ENCODE results near the gene SPATA3.
"Not testable (repeated sequence)": the region's sequence is repeated elsewhere in the genome, so short reads cannot be mapped to it uniquely, and the experiment has no call there.

Gene SPATA3

DNA sequence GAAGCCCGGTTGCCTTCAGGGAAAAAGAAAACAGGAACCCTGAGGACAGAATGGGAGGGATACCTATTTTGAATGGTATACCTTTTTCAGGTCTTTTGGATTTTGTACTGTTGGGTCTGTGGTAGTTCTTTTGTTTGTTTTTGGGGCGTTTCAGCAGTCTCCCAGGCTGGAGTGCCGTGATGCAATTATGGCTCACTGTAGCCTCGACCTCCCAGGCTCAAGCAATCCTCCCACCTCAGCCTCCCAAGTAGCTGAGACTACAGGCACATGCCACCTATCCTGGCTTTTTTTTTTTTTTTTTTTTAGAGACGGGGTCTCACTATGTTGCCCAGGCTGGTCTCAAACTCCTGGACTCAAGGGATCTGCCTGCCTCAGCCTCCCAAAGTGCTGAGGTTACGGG, 27.6 kb upstream of the SPATA3 start:
- not testable (repeated sequence) for DNase-seq (ENCODE audit: low read depth in 2 of 2)

DNA sequence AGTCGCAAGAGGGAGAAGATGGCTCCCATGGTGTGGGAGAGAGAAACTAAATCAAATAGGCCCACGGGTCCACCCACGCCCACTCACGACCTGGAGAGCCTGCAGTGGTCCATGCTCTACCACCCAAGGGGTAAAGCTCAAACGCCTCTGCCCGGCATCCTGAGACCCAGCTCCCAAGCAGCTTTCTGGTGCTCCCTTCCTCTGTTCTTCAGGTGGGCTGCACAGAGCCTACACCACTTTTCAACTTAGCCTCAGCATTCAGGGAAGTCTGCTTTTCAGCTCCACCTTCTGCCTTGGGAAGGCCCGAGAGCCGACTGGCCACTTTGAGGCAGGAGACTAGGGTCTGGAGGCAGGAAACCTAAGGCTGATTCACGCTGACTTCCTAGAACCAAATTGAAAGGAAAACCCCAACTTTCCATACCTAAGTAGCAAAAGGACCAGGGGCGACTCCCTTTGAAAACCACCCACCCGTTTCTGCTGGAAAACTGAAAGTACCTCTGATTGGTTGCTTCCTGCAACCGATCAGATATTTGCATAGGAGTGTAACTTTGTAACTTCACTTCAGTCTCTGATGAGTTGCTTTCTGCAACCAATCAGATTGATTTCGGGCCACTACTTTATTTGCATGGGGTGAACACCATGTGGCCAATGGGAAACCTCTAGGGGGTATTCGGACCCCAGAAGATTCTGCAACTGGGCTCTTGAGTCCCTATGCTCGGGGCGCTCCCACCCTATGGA, 26.8 kb upstream of the SPATA3 start:
- DNase-seq (ENCODE audit: low read depth in 2 of 2), result no peak

DNA sequence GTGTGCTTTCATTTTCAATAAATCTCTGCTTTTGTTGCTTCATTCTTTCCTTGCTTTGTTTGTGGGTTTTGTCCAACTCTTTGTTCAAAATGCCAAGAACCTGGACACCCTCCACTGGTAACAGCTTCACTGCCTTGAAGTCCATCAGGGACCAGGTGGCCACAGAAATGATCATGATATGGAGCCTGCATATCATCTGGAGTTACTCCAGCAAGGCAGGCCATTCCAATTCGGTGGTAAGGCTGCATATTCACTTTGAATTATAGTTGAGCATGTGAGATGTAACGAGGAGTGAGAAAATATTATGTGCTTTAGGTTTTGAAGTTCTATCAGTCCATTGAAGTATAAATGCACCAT, 26.3 kb upstream of the SPATA3 start:
- no peak for DNase-seq (ENCODE audit: low read depth in 2 of 2)

DNA sequence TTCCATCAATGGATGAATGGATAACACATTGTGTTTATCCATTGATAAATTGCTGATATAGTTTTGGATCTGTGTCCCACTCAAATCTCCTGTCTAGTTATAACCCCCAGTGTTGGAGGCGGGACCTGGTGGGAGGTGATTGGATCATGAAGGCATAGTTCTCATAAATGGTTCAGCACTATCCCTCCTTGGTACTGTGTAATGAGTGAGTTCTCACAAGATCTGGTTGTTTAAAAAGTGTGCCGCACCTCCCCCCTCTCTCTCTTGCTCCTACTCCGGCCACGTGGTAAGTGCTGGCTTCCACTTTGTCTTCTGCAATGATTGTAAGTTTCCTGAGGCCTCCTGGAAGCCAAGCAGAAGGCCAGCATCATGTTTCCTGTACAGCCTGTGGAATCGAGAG, 23.9 kb upstream of the SPATA3 start:
- DNase-seq (ENCODE audit: low read depth in 2 of 2), result no peak

DNA sequence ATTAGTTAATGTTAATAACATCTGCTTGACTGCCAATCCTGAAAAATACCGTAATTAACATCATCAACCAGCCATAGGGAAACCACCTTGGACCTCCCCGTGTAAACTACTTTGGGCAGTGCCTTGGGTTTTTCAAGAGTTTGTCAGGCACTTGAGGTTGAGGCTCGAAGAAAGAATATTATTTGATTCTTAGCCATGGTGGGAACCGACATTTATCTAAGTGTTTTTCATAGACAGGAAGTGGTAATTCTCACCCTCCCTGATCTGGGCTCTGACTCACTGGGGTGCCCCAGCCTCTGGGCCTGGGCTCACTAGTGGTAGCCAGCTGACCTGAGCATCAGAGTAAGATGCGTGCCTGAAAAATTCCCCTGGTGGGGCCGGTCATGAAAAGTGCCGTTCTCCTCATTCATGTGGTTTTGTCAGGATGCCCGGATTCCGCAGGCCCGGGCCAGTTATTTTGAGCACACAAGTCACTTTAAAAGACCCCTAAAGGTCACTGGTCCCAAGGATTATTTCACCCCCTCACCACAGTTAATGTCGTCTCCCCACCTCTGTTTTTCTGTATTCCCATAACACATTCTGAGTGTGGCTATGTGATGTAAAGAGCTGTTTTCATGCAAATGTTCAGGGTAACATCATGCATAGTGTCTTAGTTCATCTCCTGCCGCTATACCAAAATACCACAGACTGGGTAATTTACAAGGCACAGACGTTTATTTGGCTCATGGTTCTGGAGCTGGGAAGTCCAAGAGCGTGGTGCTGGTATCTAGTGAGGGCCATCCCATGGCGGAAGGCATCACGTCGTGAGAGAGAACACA, 21.6 kb upstream of the SPATA3 start:
- DNase-seq (ENCODE audit: low read depth in 2 of 2), result peak; percentile 49 to 59

DNA sequence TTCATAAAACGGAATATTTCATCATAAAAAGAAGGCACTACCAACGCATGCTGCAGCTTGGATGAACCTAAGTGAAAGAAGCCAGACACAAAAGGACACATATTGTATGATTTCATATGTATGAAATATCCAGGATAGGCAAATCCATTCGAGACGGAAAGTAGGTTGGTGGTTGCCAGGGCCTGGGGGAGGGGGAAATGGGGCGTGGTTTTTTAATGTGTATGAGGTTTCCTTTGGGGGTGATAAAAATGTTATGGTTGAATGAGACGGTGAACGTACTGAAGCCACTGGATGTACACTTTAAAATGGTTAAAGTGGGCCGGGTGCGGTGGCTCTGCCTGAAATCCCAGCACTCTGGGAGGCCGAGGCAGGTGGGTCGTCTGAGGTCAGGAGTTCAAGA, 20.0 kb upstream of the SPATA3 start:
- no peak for DNase-seq (ENCODE audit: low read depth in 2 of 2)

DNA sequence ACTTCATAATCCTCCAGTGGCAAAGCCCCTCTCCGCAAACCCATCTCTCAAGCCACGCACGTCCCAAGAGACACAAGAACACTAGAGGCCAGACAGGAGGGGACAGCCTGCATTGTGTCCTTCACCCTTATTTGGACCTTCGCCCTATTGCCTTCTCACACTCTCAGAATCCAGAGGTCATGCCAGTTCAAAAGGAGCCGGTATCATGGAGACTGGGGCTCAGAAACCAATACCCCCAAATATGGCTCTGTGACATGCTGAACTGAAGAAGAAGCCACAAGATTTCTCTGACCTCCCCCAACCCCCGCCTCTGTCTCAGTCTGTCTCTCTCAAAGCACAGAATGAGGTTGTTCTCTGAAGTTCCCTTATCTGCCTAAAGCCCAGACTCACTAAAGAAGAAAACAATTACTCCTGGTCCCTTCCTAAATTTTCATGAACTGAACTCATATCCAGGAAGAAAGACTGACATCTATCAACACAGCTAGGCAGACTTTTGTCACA, 19.2 kb upstream of the SPATA3 start:
- no peak for DNase-seq (ENCODE audit: low read depth in 2 of 2)

DNA sequence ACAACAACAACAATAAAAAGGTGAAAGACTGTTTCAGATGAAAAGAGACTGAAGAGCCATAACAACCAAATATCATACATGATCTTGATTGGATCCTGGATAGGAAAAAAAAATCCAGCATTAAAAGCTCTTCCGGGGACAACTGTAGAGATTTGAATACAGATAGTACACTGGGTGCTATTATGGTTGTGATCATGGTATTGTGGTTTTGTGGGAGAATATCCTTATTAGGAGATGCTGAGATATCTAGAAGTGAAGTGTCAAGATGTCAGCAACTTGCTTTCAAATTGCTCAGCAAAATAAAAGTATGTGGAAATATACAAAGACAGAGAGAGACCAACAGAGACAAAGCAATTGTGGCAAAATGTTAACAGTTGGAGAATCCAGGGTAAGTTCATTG, 15.5 kb upstream of the SPATA3 start:
- no peak for DNase-seq (ENCODE audit: low read depth in 2 of 2)

DNA sequence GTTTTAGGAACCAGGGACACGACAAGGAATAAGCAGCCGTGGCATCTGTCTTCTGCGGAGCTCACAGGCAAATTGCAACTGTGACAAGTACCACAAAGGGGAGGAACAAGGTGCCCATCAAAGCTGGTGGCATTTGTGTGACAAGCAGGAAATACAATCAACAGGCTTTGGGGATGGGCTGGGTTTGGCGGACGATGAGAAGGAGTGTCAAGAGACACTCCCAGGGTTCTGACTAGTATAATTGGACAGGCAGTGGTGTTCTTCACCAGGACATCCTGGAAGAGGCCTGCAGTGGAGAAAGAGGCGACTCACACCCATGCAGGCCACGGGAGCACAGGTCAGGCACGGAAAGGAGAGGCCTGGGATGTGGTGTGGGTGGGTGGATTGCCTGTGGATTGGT, 14.2 kb upstream of the SPATA3 start:
- no peak for DNase-seq (ENCODE audit: low read depth in 2 of 2)

DNA sequence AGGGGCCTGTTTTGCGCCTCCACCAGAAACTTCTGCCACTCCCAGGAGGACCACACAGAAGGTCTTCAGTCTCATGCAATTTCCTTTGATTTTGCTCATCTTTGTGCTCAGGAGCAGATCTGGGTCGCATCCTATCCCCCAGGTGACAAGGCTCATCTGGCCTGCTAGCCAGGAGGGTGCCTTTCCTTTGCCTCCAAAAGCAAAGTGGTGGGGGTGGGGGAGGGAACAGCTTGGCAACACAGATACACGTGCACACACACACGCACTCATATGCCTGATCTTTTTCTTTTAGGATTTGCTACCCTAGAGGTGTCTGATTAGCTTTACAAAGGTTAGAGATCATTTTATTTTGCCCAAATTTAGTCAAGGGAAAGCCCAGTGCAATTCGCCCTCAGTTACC, 13.8 kb upstream of the SPATA3 start:
- no peak for DNase-seq (ENCODE audit: low read depth in 2 of 2)

DNA sequence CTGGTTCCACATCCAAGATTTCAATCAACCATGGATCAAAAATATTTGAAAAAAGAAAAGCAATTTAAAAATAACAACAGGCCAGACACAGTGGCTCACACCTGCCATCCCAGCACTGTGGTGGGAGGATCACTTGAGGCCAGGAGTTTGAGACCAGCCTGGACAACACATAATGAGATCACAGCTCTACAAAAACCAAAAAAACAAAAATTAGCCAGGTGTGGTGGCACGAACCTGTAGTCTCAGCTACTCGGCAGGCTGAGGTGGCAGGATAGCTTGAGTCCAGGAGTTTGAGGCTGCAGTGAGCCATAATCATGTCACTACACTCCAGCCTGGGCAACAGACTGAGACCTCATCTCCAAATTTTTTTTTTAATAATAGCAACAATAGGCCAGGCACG, 13.4 kb upstream of the SPATA3 start:
- DNase-seq (ENCODE audit: low read depth in 2 of 2), result no peak

DNA sequence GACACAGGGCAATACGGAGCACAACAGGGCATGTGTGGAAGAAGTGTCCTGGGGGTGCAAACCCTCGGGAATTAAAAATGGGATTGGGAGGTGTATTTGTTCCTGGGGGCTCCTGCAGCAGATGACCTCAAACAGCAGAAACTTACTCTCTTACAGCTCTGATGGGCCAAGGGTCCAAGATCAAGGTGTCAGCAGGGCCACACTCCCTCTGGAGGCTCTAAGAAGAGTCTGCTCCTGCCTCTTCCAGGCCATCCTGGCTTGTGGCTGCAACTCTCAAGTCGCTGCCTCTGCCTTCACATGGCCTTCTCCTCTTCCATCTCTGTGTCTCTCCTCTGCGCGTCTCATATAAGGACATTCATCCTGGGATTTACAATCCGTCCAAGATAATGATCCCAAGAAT, 12.4 kb upstream of the SPATA3 start:
- DNase-seq (ENCODE audit: low read depth in 2 of 2), result no peak

DNA sequence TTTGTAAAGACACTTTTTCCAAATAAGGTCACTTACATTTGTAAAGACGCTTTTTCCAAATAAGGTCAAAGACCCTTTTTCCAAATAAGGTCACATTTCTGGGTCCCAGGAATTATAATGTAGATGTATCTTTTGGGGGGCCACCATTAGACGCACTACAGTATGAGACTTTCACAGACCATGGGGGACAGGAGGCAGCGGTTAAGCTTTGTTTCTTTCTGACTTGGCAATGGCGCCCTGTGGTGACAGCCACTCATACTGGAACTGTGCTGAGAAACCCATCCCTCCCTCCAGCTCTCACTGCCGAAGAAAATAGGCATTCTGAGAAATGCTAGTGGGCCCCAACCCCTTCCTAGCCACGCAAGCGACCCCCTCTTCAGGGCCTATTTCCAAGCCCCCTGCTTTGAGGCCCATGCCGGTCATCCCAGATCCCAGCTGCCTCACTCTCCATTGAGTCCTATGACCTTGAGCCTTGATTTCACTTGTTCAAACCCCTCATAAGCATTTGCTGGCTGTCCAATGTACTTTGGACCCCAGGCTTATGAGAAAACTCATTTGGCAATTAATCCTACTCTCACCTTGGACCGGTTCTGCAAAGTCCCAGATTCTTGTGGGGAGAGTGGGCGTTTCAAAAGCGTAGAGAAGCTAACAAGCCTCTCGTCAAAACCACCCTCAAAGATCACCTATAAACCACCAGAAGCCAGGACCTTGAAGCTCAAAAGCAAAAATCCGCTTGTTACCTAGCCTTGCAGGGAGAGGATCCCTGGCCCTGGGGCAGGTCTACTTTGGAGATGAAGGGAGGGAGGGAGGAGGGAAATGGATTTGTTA, 11.3 kb upstream of the SPATA3 start:
- peak; percentile 60 to 70 for DNase-seq (ENCODE audit: low read depth in 2 of 2)

DNA sequence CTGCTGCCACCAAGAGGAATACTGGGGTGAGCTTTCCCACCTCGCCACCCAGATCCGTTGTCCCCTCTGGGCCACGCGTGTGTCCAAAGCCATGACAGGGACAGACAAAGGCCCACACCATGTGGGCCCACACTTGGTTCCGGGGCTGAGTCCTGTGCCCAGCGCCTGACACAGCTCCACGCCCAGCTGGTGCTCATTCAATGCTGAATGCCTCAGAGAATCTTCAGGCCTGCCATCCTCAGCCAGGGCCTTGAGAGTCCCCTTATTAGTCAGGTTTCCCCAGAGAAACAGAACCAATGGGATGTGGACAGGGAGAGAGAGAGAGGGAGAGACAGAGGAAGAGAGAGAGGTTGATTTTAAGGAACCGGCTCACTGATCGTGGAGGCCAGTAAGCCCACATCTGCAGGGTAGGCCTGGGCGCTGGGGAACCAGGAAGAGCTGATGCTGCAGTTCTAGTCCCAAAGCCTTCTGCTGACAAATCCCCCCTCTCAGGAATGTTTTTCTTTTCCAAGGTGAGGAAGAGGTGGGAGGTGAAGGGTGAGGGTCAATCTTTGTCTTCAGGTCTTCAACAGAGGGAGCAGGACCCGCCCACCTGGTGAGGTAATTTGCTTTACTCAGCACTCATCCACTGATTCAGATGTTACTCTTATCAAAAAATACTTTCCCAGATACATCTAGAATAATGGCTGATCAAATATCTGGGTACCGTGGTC, 10.2 kb upstream of the SPATA3 start:
- no peak for DNase-seq (ENCODE audit: low read depth in 2 of 2)

DNA sequence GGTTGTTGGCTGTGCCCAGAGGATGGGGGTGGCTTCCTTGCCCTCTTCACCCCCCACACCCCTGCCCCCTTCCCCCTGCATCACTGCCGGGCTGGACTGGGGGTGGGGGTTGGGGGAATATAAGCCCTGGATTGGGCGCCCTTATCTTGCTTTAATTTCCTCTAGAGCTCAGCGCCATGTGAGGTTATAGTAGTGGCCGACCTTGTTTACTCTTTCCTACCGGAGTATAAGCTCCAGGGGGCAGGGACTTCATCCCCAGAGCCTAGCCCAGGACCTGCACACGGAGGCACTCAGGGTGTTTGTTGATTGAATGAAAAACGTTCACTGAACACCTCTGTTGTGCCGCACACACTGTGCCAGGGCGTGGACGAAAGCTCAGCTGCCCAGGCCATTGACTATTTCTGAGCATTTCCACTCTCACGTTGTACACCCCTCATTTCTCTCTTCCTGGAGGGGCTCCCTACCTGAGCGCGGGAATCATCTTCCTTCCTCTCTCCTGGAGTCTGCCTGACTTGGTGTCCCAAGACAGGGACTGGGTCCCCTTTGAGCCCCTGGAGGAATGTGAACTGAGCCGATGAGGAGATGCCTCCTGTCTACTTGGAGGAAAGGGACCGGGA, 9.3 kb upstream of the SPATA3 start:
- no peak for DNase-seq (ENCODE audit: low read depth in 2 of 2)

DNA sequence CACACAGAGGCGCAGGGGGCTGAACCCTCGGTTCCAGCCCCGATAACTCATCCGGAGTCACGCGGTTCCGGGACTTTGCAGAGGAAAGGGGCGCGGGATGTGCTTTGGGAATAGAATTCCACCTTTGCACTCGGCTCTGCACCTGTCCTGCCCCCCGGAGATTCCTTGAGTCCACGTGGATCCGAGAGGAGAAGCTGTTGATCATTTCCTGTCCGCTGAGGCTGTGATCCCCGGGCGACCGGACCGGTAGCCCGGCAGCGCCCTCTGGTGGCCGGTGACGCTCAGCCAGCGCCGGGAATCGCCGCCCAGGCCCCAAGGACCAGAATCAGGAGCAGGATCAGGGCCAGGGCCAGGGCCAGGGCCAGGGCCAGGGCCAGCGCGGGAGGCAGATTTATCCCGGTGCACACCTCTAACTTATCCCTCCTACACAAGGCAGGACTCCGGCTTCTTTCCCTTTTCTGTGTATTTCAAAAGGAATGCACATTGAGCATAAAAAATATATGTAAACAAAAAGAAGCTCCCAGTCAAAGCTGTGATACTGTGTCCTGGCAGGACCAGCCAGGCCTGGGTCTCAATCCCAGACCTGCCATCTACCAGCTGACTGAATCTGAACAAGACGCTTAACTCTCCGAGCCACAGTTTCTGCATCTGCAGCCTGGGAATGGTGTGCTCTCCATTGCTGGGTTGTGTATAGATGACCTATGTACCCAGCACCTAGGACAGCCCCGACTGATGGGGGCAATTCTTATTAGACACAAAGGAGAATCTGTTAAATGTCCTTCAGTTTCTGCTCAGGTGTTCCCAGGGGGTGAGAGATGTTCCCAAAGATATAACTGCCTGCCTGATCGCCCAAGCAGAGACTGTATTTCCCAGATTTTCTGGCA, 8.5 kb upstream of the SPATA3 start:
- peak; percentile 43 to 76 for DNase-seq (ENCODE audit: low read depth in 2 of 2)

DNA sequence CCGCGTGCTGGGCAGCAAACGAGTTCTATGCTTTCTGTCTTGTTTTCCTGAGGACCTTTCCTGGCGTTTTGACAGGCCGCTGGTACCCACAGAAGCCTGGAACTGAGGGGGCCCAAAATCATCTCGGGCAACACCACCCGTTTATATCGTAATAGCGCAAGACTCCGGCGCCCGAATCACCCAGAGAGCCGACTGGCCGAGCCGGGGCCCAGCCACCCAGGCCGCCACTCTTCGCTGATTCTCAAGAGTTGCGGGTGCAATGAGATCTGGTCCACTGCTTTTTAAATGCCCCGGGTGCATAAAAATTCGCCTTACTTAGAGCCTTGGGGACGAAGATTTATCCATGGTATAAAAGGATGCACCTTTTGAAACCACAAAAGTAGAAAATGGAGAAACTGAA, 6.2 kb upstream of the SPATA3 start:
- no peak for DNase-seq (ENCODE audit: low read depth in 2 of 2)

DNA sequence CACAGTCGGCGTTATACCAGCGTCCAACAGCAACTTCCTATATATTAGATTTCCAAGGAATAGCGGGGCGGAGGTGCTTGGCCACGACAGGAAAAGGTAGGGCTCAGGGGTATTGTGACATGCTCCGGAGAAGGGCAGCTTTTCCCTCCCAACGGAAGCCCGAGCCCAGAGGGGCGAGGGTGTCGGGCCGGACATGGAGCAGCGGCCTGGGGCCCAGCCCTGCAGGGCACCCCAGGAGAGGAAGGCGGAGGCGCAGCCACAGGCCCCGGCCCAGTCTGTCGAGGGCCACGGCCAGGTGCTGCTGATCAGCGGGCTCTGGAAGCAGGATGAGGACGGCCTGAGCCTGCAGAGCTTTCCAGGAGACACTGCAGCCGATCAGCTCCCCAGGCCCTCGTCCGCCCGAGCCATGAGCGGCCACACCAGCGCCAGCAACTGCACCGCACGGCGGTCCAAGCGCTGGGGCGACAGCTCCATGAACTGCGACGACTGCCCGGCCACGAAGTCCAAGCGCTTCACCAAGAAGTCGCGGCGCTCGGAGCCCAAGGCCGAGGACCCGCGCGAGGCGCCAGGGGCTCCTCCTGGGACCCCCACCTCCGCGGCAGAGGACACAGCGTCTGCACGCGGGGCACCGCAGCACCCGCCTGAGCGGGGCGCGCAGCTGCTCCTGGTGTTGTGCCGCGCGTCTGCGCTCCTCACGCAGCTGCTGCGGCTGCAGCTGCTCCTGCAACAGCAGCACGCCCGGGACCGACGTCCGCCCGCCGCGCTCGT, 5.6 kb upstream of the SPATA3 start:
- DNase-seq (ENCODE audit: low read depth in 2 of 2), result no peak

DNA sequence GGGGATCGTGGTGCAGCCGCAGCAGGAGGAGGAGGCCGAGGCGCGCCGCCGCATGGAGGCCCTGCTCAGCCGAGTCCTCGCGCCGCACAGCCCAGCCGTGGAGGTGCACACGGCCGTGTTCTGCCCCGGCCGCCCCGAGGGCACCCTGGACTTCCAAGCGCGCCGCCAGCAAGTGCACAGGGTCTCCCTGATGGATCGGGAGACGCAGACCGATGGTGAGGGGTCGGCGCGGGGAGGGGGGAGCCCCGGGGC, 5.1 kb upstream of the SPATA3 start:
- DNase-seq (ENCODE audit: low read depth in 2 of 2), result no peak

DNA sequence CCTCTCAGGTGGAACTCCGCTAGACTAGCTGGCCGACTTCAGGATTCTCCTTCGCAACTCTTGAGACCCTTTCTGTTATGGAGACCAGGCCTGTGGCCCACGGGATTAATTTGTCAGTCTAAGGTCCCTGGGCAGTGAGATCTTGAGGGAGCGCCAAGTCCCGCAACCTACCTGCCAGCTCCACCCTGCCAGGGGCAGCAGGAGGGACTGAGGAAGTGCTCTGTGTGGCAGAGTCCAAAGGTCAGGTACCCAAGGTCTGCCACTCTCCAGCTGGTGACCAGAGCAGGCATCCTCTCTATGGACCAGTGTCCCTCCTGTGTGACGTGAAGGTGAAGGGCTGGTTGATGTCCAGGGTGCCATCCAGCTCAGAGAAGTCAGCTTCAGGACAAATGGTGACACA, 4.3 kb upstream of the SPATA3 start:
- no peak for DNase-seq (ENCODE audit: low read depth in 2 of 2)

Data from stimulated activated CD4-positive, alpha-beta T cell treated with anti-CD3 and anti-CD28 coated beads, Interleukin-15, amount 100 ng/mL, for 48 hours (primary cell).